Measurements from ENCODE around the gene NREP.

The NREP gene

GRCh38 chr5:111790295-111790694 lies 33.3 kb upstream of the NREP start:
- no peak for TF ChIP-seq CTCF (IDR thresholded peaks at IDR 0.05; ENCODE audit: insufficient read depth, missing control alignments)
- DNase-seq (ENCODE audit: insufficient read length, low spot score) (no peak), FAIRE-seq (no peak)

GRCh38 chr5:111787006-111787405 lies 30.0 kb upstream of the NREP start:
- no peak for DNase-seq (ENCODE audit: insufficient read length, low spot score)
- no peak for FAIRE-seq
- no peak for TF ChIP-seq CTCF (IDR thresholded peaks at IDR 0.05; ENCODE audit: insufficient read depth, missing control alignments)

GRCh38 chr5:111784491-111785181 lies 27.6 kb upstream of the NREP start:
- TF ChIP-seq CTCF (IDR thresholded peaks at IDR 0.05; ENCODE audit: insufficient read depth, missing control alignments) = no peak
- no peak for FAIRE-seq
- DNase-seq (ENCODE audit: insufficient read length, low spot score) = no peak

GRCh38 chr5:111783537-111783936 lies 26.5 kb upstream of the NREP start:
- FAIRE-seq (no peak), DNase-seq (ENCODE audit: insufficient read length, low spot score) (no peak)
- TF ChIP-seq CTCF (IDR thresholded peaks at IDR 0.05; ENCODE audit: insufficient read depth, missing control alignments) = no peak

GRCh38 chr5:111782216-111782615 lies 25.2 kb upstream of the NREP start:
- DNase-seq (ENCODE audit: insufficient read length, low spot score) = no peak
- TF ChIP-seq CTCF (IDR thresholded peaks at IDR 0.05; ENCODE audit: insufficient read depth, missing control alignments) = no peak
- FAIRE-seq = no peak

GRCh38 chr5:111781200-111781599 lies 24.2 kb upstream of the NREP start:
- no peak for DNase-seq (ENCODE audit: insufficient read length, low spot score)
- TF ChIP-seq CTCF (IDR thresholded peaks at IDR 0.05; ENCODE audit: insufficient read depth, missing control alignments) = no peak

GRCh38 chr5:111779922-111780292 lies 22.9 kb upstream of the NREP start:
- no peak for TF ChIP-seq CTCF (IDR thresholded peaks at IDR 0.05; ENCODE audit: insufficient read depth, missing control alignments)
- DNase-seq (ENCODE audit: insufficient read length, low spot score) = no peak

More at GRCh38 chr5:111781200-111781599, 24.2 kb upstream of the NREP start:
- FAIRE-seq = no peak

More at GRCh38 chr5:111779922-111780292, 22.9 kb upstream of the NREP start:
- FAIRE-seq = no peak
